HUDEP-2 (cell line): ENCODE results near the gene PRIMPOL.
"Not testable (repeated sequence)": the region's sequence is repeated elsewhere in the genome, so short reads cannot be mapped to it uniquely, and the experiment has no call there.

Experiments
- DNase-seq, 76 experiments: peaks; one replicate each; lab custom pipeline; 2025; ENCODE audit not compliant: unreplicated experiment in 76 of 76; lab: John Stamatoyannopoulos, UW

PRIMPOL gene

DNA sequence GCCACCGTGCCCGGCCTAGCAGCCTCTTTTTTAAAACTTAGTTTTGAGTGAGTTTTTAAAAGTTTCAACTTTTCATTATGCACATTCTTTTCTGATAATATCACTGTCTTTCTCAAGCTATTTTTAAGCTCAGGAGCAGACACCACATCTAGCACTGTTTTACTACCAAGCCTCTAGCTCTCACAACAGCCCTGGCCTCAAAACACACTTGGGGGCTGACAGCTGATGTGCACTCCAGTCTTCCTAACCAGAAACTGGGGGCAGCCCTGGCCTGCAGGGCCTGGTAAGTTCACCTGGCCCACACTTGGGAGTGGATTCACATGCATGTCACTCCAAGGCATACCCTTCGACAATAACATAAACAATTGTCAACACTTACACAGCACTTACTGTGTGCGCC lies 50.4 kb downstream of the PRIMPOL start:
- no peak for DNase-seq

DNA sequence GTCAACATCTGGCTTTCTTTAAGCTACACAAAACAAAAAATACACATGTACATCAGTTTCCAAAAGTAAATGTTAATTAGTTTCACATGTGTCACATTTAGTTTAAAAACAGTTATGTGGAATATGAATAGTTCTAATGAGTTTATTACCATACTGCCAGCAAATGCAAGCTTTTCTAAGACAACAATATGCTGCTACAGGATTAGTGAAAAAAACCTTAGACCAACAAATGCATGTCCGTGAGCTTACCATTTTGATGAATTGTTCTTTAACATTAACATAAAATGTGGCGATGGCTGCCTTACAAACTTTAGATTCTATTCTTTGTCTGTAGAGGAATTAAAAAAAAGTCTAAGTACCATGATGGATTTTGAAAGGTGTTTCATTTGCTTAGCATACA lies 52.6 kb downstream of the PRIMPOL start:
- no peak for DNase-seq

DNA sequence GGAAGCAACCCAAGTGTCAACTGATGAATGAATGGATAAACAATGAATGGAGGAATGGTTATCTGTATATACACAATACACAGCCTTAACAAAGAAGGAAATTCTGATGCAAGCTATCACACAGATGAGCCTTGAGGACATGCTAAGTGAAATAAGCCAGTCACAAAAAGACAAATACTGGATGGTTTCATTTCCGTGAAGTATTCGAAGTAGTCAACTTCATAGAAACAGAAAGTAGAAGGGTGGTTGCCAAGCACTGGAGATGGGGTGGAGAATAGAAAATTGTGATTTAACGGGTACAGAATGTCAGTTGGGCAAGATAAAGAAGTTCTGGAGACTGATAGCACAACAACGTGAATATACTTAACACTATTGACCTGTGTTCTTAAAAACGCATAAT lies 56.2 kb downstream of the PRIMPOL start:
- DNase-seq = peak in 34 of 76 experiments; percentile 1 to 78 (median 29)

DNA sequence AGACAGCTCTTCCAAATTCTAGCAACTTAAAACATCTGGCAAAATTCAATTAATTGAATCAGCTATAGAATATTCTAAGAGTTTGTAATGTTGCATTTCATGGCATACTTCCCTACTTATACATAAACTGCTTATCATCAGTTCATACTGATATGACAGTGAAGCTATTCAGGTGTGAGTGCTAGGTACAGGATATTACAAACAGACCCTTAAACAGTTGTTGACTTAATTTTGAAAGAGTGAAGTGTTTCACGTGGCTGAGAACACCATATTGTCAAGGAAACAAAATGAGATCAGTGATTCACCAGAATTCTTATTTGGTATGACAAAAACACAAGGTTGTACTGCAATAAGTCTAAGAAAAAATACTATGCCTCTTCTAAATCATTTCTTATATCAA lies 56.9 kb downstream of the PRIMPOL start:
- DNase-seq = peak in 1 of 76 experiments; percentile 9

DNA sequence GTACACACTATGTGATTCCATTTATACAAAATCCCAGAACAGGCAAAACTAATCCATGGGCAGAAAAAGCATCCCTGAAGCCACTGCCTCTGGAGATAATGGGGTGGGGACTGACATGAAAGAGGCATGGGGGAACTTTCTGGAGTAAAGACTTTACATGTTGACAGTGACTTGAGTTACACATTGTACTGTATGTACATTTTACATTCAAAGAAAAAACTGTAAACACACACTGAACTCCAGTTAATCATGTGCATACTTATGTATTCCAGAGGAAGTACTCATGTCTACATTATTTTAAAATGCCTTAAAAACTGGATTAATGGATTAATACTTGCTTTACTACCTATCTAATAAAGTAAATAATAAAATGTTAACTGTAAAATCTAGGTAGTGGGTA lies 62.8 kb downstream of the PRIMPOL start:
- DNase-seq = no peak

DNA sequence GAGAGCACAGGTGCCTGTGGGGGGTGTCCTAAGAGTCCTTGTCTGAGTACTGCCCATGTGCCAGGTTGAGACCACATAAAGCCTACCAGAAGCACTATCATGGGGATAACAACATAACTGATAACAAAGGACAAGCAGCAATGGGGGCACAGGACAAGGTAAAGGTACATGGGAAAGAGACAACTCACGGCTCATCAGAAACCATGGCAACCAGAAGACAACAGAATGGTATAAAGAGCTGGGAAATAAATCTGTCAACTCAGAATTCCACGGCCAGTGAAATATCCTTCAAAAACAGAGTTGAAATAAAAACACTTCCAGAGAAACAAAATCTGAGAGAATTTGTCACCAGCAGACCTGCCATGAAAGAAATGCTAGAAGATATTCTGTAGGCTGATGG lies 64.3 kb downstream of the PRIMPOL start:
- no peak for DNase-seq

DNA sequence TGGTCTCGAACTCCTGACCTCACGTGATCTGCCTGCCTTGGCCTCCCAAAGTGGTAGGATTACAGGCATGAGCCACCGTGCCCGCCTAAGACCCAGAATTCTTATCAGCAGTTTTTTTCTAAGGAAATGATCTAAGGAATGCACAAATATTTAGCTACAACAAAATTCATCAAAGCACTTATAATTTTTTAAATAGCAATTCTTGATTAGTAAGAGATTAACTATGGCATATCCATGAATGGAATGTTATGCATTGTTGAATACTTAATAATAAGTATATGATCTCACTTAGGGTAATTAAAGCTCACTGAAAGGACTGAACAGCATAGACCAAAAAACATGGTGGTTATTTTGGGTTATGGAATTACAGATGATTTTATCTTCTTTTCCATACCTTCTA lies 66.0 kb downstream of the PRIMPOL start:
- DNase-seq = no peak

DNA sequence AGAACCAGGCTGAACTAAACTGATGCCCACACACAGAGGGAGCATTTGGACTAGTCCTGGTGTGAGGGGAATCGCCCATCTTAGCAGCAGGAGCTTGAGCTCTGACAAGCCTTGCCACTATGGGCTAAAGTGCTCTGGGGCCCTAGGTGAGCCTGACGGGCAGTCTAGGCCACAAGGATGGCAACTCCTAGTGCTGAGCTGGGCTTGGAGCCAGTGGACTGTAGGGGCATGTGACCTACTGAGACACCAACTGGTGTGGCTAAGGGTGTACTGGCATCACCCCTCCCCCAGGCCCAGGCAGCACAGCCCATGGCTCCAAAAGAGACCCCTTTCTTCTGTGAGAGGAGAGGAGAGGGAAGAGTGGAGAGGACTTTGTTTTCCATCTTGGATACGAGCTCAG lies 69.9 kb downstream of the PRIMPOL start:
- DNase-seq = peak in 12 of 76 experiments; percentile 1 to 32 (median 11)

DNA sequence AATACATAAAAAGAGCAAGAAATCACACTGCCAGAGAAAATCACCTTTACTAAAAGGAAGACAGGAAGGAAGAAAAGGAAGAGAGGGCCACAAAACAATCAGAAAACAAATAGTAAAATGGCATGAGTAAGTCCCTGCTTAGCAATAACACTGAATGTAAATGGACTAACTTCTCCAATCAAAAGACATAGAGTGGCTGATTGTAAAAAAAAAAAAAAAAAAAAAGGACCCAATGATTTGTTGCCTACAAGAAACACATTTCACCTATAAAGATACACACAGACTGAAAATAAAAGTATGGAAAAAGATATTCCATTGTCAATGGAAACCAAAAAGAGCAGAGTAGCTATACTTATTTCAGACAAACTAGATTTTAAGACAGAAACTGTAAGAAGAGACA lies 71.7 kb downstream of the PRIMPOL start:
- no peak for DNase-seq

DNA sequence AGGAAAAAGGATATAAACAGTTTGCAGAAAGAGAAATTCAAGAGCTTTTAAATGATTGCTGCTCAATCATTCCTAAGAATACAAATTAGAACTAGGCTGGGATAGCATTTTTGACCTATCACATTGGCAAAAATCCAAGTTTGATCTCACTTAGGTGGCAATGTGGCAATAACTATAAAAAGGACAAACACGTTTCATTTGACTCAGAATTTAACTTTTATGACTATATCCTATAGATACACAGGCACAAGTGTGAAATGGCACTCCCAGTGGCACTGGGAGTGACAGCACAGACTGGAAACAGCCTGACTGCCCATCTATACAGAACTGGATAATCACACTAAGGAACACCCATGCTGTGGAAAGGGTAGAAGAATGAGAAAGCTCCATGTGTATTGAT lies 73.3 kb downstream of the PRIMPOL start:
- DNase-seq = peak in 8 of 76 experiments; percentile 3 to 33 (median 17)

DNA sequence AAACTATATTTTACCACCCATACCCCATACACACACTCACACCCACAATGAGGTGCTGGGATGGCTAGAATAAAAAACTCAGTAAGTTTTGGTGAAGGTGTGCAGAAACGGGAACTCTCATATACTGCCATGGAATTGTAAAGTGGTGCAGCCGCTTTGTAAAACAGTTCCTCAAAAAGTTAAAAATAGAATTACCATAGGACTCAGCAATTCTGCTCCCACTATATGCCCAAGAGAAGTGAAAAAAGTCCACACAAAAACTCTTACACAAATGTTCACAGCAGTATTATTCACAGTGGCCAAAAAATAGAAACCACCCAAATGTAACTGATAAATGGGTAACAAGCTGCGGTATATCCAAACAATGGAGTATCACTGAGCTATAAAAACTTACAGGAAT lies 77.9 kb downstream of the PRIMPOL start:
- DNase-seq = no peak

DNA sequence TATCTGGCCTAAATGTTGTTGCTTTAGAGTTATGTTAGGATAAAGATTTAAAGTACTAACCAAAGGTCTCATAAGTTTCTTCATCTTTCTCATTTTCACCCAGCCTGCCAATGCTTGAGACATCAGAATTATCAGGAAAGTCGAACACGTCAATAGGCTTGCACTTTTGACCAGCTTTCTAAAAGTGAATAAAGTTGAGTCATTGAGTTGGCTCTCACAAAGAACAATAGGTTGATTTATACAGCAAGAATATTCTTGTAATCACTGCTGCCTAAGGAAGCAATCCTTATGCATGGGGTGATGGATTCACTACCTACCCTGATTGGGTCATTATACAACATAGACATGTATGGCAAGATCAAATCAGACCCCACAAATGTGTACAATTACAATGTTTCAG lies 79.3 kb downstream of the PRIMPOL start:
- no peak for DNase-seq

DNA sequence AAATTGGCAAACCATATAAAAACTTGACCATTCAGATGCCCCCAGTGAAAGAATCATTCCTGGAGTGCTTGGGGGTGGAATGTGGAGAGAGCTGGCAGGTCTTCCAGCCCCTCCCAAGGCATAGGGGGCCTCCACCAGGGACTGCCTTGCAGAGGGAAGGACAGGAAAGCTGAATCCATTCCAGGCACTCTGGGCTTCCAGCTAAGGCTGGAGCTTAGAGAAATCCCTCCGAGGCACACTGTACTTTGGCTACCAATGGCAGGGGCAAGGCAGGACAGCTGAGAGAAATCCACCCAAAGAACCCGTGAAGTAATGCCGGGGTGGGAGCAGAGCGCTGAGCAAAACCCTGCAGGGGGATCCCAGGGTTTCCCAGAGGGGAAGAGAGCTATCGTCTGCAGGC lies 80.4 kb downstream of the PRIMPOL start:
- no peak for DNase-seq

DNA sequence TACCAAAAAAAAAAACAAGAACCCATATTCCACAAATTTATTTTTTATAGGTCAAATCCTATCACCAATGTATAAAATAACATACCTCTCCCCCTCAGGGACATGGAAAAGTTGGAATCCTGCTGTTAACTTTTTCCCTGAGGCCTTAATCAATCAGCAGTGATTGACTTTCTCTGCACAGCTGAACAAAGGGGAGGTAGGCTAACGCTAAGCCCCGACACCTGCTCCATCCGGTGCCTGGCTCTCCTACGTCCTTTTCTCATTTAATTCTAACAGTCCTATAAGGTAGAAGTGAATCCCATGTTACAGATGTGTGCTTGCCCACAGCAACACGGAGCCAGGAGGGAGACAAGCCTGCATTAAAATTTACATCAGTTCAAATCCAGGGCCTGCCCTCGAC lies 81.5 kb downstream of the PRIMPOL start:
- no peak for DNase-seq

DNA sequence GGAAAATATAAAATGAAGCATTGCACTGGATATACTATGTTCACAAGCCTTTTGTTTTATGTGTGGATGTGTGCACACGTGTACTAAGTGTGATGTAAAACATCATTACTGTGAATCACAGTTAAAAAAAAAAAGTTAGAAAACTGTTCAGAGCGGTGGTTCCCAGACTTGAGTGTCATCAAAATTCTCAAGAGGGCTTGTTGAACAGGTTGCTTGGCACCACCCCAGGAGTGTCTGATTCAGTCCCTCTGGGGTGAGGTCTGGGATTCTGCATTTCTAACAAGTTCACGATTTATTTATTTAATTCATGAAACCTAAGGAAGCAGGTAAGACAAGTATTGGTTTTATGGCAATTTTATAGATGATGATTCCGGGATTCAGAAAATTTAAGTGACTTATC lies 82.6 kb downstream of the PRIMPOL start:
- DNase-seq = peak in 8 of 76 experiments; percentile 3 to 22 (median 12)

DNA sequence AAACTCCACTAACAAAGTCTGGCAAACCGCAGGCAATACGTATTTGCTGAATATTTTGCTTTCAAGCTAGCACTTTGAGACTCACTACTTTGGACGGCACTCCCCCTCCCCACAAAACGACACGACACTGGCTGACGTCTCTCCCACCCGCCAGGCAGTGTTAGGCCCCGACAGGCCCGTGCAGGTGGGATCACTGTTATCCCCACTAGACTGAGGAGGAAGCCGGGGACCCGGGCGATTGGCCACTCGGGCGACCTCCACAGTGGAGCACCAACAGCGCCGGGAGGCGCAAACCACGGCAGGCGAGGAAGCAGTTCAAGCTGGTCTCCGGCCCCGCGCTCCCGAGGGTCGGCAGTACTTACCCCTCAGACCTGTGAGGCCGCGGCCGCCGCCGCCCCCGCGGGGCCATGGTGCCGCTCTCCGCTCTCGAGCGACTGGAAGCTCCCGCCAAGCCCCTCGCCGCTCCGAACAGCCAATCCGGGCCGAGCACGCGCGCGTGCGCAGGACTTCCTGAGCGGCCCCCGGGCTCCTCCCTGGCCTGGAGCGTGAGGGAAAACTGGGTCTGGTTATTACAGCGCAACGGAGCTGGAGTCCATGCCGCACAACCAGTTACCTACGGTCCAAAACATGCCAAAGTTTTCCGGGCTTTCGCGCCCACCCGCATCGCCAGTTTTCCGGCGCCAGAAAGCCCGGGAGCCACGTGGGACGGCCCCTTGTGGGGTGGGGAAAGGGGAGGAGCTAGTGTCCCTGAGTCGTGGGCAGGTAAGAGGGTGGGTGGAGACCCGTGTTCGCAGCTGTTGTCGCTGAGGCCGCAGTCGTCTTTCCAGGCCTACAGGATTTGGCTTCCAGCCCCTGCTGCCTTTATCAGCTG lies 84.4 kb downstream of the PRIMPOL start, which contains the start of gene CENPU:
TSS of gene CENPU (minus strand) at position 443 of the 871 bp plus-strand sequence. CDS start at position 409, 34 bp downstream.
- DNase-seq = peak; percentile 48 to 99 (median 94)

DNA sequence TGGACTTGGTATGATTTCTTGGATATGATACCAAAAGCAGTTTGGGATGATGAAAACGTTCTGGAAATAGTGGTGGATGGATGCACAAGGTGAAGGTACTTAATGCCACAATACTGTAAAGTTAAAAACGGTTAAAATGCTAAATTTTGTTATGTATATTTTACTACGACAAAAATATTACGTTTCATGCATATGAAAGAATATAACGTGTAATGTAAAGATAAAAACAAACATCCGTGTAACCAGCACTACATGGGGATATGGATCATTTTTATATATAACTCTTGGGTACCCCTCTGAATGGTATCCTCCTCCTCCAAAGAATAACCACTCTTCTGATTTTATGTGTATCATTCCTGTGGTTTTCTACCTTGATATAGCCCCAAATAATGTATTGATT lies 85.2 kb downstream of the PRIMPOL start:
- no peak for DNase-seq

DNA sequence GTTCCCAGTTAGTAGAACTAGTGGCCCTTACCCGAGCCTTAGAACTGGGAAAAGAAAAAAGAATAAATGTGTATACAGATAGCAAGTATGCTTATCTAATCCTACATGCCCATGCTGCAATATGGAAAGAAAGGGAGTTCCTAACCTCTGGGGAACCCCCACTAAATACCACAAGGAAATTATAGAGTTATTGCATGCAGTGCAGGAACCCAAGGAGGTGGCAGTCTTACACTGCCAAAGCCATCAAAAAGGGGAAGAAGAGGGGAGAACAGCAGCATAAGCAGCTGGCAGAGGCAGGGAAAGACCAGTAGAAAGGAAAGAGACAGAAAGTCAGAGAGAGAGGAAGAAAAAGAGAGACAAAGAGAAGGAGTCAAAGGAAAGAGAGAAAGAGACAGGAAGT lies 90.0 kb downstream of the PRIMPOL start:
- peak in 14 of 76 experiments; percentile 3 to 57 (median 15) for DNase-seq

DNA sequence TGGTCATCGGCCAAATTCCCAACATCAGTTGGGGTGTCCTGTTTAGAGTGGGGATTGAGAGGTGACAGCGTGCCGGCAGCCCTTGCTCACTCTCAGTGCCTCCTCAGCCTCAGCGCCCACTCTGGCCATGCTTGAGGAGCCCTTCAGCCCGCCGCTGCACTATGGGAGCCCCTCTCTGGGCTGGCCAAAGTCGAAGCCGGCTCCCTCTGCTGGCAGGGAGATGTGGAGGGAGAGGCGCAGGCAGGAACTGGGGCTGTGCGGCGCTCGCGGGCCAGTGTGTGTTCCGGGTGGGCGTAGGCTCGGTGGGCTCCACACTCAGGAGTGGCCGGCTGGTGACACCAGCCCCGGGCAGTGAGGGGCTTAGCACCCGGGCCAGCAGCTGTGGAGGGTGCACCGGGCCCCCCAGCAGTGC lies 91.4 kb downstream of the PRIMPOL start:
- DNase-seq = no peak

DNA sequence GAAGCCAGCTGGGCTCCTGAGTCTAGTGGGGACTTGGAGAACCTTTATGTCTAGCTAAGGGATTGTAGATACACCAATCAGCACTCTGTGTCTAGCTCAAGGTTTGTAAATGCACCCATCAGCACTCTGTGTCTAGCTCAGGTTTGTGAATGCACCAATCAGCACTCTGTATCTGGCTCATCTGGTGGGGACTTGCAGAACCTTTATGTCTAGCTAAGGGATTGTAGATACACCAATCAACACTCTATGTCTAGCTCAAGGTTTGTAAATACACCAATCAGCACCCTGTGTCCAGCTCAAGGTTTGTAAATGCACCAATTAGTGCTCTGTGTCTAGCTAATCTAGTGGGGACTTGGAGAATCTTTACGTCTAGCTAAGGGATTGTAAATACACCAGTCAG lies 92.1 kb downstream of the PRIMPOL start:
- not testable (repeated sequence) for DNase-seq

DNA sequence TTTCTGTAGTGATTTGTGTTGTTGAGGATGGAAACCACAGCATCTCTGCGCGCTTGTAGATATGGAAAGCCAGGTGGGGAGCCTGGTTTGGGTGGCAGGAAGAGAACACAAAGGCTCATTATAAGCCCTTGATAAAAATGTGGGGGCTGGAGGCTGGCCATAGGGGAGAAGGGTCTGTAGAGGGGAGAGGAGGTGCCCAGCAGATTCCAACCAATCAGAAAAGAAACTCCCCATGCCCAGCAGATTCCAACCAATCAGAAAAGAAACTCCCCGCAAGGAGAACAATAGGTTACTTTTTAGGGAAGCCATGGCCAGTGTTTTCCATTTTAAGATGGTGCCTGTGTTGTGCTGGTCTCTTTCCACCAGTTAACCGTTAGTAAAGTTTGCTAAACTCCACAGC lies 94.1 kb downstream of the PRIMPOL start:
- DNase-seq = no peak

DNA sequence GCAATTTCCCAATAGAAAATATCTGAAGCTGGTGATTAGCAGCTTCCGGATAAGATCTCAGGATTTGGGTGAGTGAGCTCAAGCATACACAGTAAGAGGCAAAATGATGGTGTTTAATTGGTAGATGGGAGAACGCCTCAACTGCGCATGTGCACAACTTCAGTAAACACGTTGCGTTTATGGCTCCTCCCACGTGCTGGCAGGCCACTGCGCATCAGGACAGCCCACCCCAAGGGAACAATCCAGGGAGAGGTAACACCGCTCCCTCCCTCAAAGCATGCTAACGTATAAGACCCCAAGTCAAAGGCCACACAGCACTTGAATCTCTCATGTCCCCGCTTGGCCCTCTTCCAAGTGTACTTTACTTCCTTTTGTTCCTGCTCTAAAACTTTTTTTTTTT lies 94.7 kb downstream of the PRIMPOL start:
- DNase-seq = no peak
